Osteocyte (in vitro differentiated cells): ENCODE results near the gene MCRIP2. TPM values are rescaled to one million over a fixed set of nuclear protein-coding genes. Genes with fewer than 3 reads are reported as not detected.
A peak's percentile ranks its signal among the peaks of the same experiment; 100 is the strongest.

Experiments used
- DNase-seq: peaks from one replicate; pipeline ENCODE4 v3.0.0; 2021; ENCODE audit warnings: mixed read lengths; ENCODE audit not compliant: unreplicated experiment; ENCODE audit errors: extremely low spot score
- H3K27ac Mint-ChIP-seq: one replicate; pipeline ENCODE4 v1.8.0; 2021; ENCODE audit warnings: mild to moderate bottlenecking, mixed read lengths; ENCODE audit not compliant: unreplicated experiment
- H3K27me3 Mint-ChIP-seq: one replicate; pipeline ENCODE4 v1.8.0; 2021; ENCODE audit warnings: mixed read lengths; ENCODE audit not compliant: unreplicated experiment
- H3K36me3 Mint-ChIP-seq: one replicate; pipeline ENCODE4 v1.8.0; 2021; ENCODE audit warnings: mixed read lengths; ENCODE audit not compliant: unreplicated experiment
- H3K4me1 Mint-ChIP-seq: one replicate; pipeline ENCODE4 v1.8.0; 2021; ENCODE audit warnings: mixed read lengths; ENCODE audit not compliant: unreplicated experiment
- H3K4me3 Mint-ChIP-seq: one replicate; pipeline ENCODE4 v1.8.0; 2021; ENCODE audit warnings: mild to moderate bottlenecking, moderate library complexity, mixed read lengths; ENCODE audit not compliant: unreplicated experiment
- H3K9me3 Mint-ChIP-seq: one replicate; pipeline ENCODE4 v1.8.0; 2021; ENCODE audit warnings: mixed read lengths; ENCODE audit not compliant: unreplicated experiment
- CTCF ChIP-seq: fragments of 200-600 bp; sonication (generic); IDR thresholded peaks from 2 replicates; pipeline ENCODE4 v1.5.0; 2021; ENCODE audit warnings: antibody characterized with exemption, mild to moderate bottlenecking, moderate library complexity
- total RNA-seq: library from RNA; stranded (reverse); gene quantifications from 2 replicates; pipeline ENCODE4 v1.2.1, GENCODE V29; 2021

The MCRIP2 gene
- total RNA-seq, 1 donor from 2014 or later = 11.3 TPM

GRCh38 chr16:681746-682427, 40.3 kb downstream of the MCRIP2 start:
- no peak for TF ChIP-seq CTCF
- H3K4me3 Mint-ChIP-seq = peak overlapping the region; percentile 81
- peak overlapping the region; percentile 23 for H3K27ac Mint-ChIP-seq
- peaks cover 14% of the 10 kb centered on the region for H3K36me3 Mint-ChIP-seq
- no peak for DNase-seq
- H3K27me3 Mint-ChIP-seq = no peaks in the 10 kb centered on the region
- H3K9me3 Mint-ChIP-seq = no peaks in the 10 kb centered on the region
- peaks cover 23% of the 10 kb centered on the region for H3K4me1 Mint-ChIP-seq

- no peak for DNase-seq
- Mint-ChIP-seq H3K4me1 (peaks cover 23% of the 10 kb centered on the region), H3K27ac (no peak overlapping the region), H3K27me3 (no peaks in the 10 kb centered on the region), H3K9me3 (no peaks in the 10 kb centered on the region), H3K36me3 (peaks cover 14% of the 10 kb centered on the region), H3K4me3 (peak overlapping the region; percentile 71)
- no peak for TF ChIP-seq CTCF
These were observed 41.1 kb downstream of the MCRIP2 start for GRCh38 chr16:682493-683395.

- no peak for DNase-seq
- H3K9me3 Mint-ChIP-seq = no peaks in the 10 kb centered on the region
- no peak for TF ChIP-seq CTCF
- peak overlapping the region; percentile 71 for H3K4me3 Mint-ChIP-seq
- H3K4me1 Mint-ChIP-seq = peaks cover 23% of the 10 kb centered on the region
- H3K27me3 Mint-ChIP-seq = no peaks in the 10 kb centered on the region
- peaks cover 14% of the 10 kb centered on the region for H3K36me3 Mint-ChIP-seq
- peak overlapping the region; percentile 41 for H3K27ac Mint-ChIP-seq
These were observed 41.9 kb downstream of the MCRIP2 start for GRCh38 chr16:683396-684070.

- Mint-ChIP-seq H3K27ac (peak within 1 kb of the TSS; percentile 75), H3K36me3 (peaks cover 14% of the 10 kb centered on the region), H3K27me3 (no peaks in the 10 kb centered on the region), H3K4me1 (peaks cover 26% of the 10 kb centered on the region), H3K9me3 (no peaks in the 10 kb centered on the region), H3K4me3 (peak within 1 kb of the TSS; percentile 71)
- peak; percentile 98 for DNase-seq
- TF ChIP-seq CTCF = no peak
These were observed 42.6 kb downstream of the MCRIP2 start, which contains the start of gene JMJD8 for GRCh38 chr16:684071-684794. TSS of gene JMJD8 (minus strand) at chr16:684334. CDS start at chr16:684319, 15 bp downstream.
